Measurements from ENCODE around the gene MRPL11. TPM values are rescaled to one million over a fixed set of nuclear protein-coding genes. Genes with fewer than 3 reads are reported as not detected.

MRPL11 gene
- total and polyA plus RNA-seq, 10 of the 15 experiments (the other 5 are each of a cell fraction or from before 2014, with no cell fraction given): 43.5 to 248 (median 109) TPM

- no peak for TF ChIP-seq SIX5 (IDR thresholded peaks at IDR 0.05; ENCODE audit: low read depth, low read length, severe bottlenecking)
- TF ChIP-seq ZBTB40 (IDR thresholded peaks at IDR 0.05; ENCODE audit: borderline replicate concordance): no peak
- TF ChIP-seq NKRF (conservative IDR thresholded peaks at IDR 0.05): no peak
- no peak for TF ChIP-seq YBX1 (IDR thresholded peaks at IDR 0.05)
- TF ChIP-seq PML (IDR thresholded peaks at IDR 0.05; ENCODE audit: low read length): no peak
- TF ChIP-seq RBBP5 (conservative IDR thresholded peaks at IDR 0.05): no peak
- no peak for TF ChIP-seq NFXL1 (IDR thresholded peaks at IDR 0.05; ENCODE audit: borderline replicate concordance)
- TF ChIP-seq ZNF207 (IDR thresholded peaks at IDR 0.05; ENCODE audit: borderline replicate concordance): no peak
- no peak for TF ChIP-seq SMC3 (IDR thresholded peaks at IDR 0.05; ENCODE audit: borderline replicate concordance, low read length)
Measured at GRCh38 chr11:66451663-66452062, 13.0 kb upstream of the MRPL11 start (continued).

Data from GM12878 (cell line).